Upper lobe of left lung (tissue), 6 donors: ENCODE results near the gene CHAT. TPM values are rescaled to one million over a fixed set of nuclear protein-coding genes. Genes with fewer than 3 reads are reported as not detected.
"Not testable (repeated sequence)": the region's sequence is repeated elsewhere in the genome, so short reads cannot be mapped to it uniquely, and the experiment has no call there.

Source experiments
- ATAC-seq, 2 donors: fragments of 200-7000 bp; cut with Tn5 transposase; one replicate each; pipeline ENCODE4 v1.9.1; 2022; ENCODE audit warnings: mild to moderate bottlenecking in 2 of 2, moderate library complexity in 2 of 2; ENCODE audit not compliant: low FRiP score in 2 of 2
- DNase-seq, 2 donors: peaks; one replicate each; pipeline ENCODE4 v3.0.0-alpha.2; 2019 to 2020
- H3K27ac ChIP-seq, 4 donors: fragments of 200-600 bp; sonication (generic); one replicate each; pipeline ENCODE4 v1.5.1; 2016 to 2019
- H3K27me3 ChIP-seq, 4 donors: fragments of 200-600 bp; sonication (generic); one replicate each; pipeline ENCODE4 v1.5.1; 2017 to 2019
- H3K36me3 ChIP-seq, 4 donors: fragments of 200-600 bp; sonication (generic); one replicate each; pipeline ENCODE4 v1.5.1; 2016 to 2019
- H3K4me1 ChIP-seq, 4 donors: fragments of 200-600 bp; sonication (generic); one replicate each; pipeline ENCODE4 v1.5.1; 2018 to 2019
- H3K4me3 ChIP-seq, 4 donors: fragments of 200-600 bp; sonication (generic); one replicate each; pipeline ENCODE4 v1.5.1; 2017 to 2019; ENCODE audit warnings: mild to moderate bottlenecking in 2 of 4, moderate library complexity in 1 of 4
- H3K9me3 ChIP-seq, 4 donors: fragments of 200-600 bp; sonication (generic); one replicate each; pipeline ENCODE4 v1.5.1; 2018 to 2019
- EP300 ChIP-seq, 4 donors: sonication (generic); formaldehyde crosslinking; IDR thresholded peaks; one replicate each; pipeline ENCODE4 v1.5.1; 2017; ENCODE audit warnings: antibody characterized with exemption in 4 of 4, control low read depth in 2 of 4
- POLR2A ChIP-seq, 4 donors: fragments of 450-650 bp; IDR thresholded peaks; one replicate each; pipeline ENCODE4 v1.5.1; 2016 to 2017; ENCODE audit warnings: antibody characterized with exemption in 4 of 4, mild to moderate bottlenecking in 2 of 4
- POLR2AphosphoS5 ChIP-seq, 2 donors: sonication (generic); formaldehyde crosslinking; IDR thresholded peaks; one replicate each; pipeline ENCODE4 v1.5.1; 2017; ENCODE audit warnings: antibody characterized with exemption in 2 of 2
- WGBS, 2 donors: methylation state at CpG; one replicate each; pipeline ENCODE4 v1.1.5; 2017 to 2018; 5-methylcytosine and 5-hydroxymethylcytosine counted together
- total RNA-seq, 6 donors: library from RNA; depleted of rRNA in 4 of 6; stranded (reverse); fragments of >200 nt in 4 of 6; gene quantifications; one replicate each; pipeline versions ENCODE4 v1.1.0 to v1.2.1, GENCODE V29; 2016 to 2021
- TF ChIP-seq, protein P1 (sequence below), 6 experiments: fragments of 450-650 bp in 4 of 6; fragments of 200-600 bp in 2 of 6; sonication (generic) in 2 of 6; IDR thresholded peaks; one replicate each; pipeline ENCODE4 v1.5.1; 2016 to 2019; ENCODE audit warnings: antibody characterized with exemption in 6 of 6
- donor health status: DM: no; HTN: no; CAD: no; lungs with moderate emphysema.
- donor health status: DM: no; HTN: yes; CAD: no; lungs with severe emphysema.

CHAT gene
- total RNA-seq, 6 donors from 2014 or later = not detected

DNA sequence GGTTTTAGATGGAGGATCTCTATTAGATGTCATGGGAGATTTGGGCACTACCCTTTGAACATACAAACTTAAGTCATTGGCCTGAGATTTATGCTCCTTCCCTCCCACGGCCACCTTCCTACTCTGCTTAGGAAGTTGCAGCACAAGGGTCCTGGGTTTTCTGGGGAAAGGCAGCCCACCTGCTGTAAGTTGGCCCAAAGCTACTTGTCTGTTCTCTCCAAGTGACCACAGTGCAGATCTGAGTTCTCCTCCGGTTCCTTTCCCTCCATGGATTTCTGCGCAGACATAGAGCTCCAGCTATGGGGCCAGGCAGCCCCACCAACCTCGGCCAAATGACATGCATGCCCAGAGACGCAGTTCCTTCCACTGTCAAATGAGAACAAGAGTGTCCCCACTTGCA is 52.8 kb downstream of the CHAT start:
- DNase-seq = no peak
- Histone ChIP-seq H3K4me1 (no peaks in the 10 kb centered on the region), H3K36me3 (no peaks in the 10 kb centered on the region), H3K27me3 (no peaks in the 10 kb centered on the region), H3K27ac (no peak overlapping the region), H3K9me3 (no peaks in the 10 kb centered on the region), H3K4me3 (no peak overlapping the region)
- ATAC-seq = no peak
- TF ChIP-seq EP300 (IDR thresholded peaks at IDR 0.05) = no peak
- TF ChIP-seq POLR2AphosphoS5 (IDR thresholded peaks at IDR 0.05) = no peak
- no peak for TF ChIP-seq POLR2A (IDR thresholded peaks at IDR 0.05)
- TF ChIP-seq, protein P1, sequence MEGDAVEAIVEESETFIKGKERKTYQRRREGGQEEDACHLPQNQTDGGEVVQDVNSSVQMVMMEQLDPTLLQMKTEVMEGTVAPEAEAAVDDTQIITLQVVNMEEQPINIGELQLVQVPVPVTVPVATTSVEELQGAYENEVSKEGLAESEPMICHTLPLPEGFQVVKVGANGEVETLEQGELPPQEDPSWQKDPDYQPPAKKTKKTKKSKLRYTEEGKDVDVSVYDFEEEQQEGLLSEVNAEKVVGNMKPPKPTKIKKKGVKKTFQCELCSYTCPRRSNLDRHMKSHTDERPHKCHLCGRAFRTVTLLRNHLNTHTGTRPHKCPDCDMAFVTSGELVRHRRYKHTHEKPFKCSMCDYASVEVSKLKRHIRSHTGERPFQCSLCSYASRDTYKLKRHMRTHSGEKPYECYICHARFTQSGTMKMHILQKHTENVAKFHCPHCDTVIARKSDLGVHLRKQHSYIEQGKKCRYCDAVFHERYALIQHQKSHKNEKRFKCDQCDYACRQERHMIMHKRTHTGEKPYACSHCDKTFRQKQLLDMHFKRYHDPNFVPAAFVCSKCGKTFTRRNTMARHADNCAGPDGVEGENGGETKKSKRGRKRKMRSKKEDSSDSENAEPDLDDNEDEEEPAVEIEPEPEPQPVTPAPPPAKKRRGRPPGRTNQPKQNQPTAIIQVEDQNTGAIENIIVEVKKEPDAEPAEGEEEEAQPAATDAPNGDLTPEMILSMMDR (IDR thresholded peaks at IDR 0.05) = no peak
- WGBS, 2 donors = 61 to 81% methylated on average over 4 to 5 of the region's 5 CpGs

DNA sequence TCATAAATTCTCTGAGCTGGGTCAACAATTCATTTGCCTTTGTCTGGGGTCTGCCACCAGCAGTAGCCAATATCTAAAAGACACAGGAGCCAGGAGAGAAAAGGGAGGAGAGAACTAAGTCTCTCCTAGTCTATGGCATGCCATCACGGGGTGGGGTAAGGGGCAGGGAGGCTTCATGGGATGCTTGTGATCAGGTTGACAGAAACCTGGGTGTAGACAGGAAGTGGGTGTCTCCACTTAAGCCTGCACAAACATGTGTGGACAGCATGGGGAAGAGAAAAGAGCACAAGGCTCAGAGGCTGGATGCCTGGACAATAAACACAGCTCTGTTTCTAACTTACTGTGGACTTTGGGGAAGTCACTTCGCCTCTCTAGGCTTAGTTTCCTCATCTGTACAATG is 54.2 kb downstream of the CHAT start:
- TF ChIP-seq POLR2A (IDR thresholded peaks at IDR 0.05) (no peak), EP300 (IDR thresholded peaks at IDR 0.05) (no peak), POLR2AphosphoS5 (IDR thresholded peaks at IDR 0.05) (no peak)
- Histone ChIP-seq H3K4me3 (no peak overlapping the region), H3K27me3 (no peaks in the 10 kb centered on the region), H3K27ac (no peak overlapping the region), H3K36me3 (no peaks in the 10 kb centered on the region), H3K9me3 (no peaks in the 10 kb centered on the region), H3K4me1 (no peaks in the 10 kb centered on the region)
- no peak for DNase-seq
- no peak for ATAC-seq
- WGBS, 2 donors = 46 to 93% methylated on average over 2 of the region's 2 CpGs

DNA sequence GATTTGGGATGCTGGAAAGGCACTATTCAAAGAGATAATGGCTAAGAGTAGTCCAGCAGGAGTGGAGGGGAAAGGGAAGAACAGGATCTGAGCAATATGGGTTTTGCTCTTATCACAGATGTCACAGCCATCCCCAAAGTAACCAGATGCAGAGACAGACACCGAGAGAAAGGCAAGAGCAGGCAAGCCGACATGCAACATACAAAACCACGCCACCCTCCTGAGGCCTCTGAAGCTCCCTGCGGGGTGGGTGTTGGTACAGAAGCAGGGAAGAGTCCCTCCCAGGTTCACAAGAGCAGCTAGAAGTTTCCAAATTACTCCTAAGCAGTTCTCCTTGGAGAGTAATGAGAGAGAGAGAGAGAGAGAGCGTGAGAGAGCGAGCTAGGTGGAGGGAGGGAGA is 54.8 kb downstream of the CHAT start:
- no peak for ATAC-seq
- TF ChIP-seq EP300 (IDR thresholded peaks at IDR 0.05) = no peak
- TF ChIP-seq, protein P1 (IDR thresholded peaks at IDR 0.05) = no peak
- no peak for TF ChIP-seq POLR2AphosphoS5 (IDR thresholded peaks at IDR 0.05)
- no peak for TF ChIP-seq POLR2A (IDR thresholded peaks at IDR 0.05)
- Histone ChIP-seq H3K27ac (no peak overlapping the region), H3K36me3 (no peaks in the 10 kb centered on the region), H3K4me1 (no peaks in the 10 kb centered on the region), H3K27me3 (no peaks in the 10 kb centered on the region), H3K9me3 (no peaks in the 10 kb centered on the region), H3K4me3 (no peak overlapping the region)
- WGBS, 2 donors = 64 to 77% methylated on average over 6 of the region's 6 CpGs
- no peak for DNase-seq

DNA sequence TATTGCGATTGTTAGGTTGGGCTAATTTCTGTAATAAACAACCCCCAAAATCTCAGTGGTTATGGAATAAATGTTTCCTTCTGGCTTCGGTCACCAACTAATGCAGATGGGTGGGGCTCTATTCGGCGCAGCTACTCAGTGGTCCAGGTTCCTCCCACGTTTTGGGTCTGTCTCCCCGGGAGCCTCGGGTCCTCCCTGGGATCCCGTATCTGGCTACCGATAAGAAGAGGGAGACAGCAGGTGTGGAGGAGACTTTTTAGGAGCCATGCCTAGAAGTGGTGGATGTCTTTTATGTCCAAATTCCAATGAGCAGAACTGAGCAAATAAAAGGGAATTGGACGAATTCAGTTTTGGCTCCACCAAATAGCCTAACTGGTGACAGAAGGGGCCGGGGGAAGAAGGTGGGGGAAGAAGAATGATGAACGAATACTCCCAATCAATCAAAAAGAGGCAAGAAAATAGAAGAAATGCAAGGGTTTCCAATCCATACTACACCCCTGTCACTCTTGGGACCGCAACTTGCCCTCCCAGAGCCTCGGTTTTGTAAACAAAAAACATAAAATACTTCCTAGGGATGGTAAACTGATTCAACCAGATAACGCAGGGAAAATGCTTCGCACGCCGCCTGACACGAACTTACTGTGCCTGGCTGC is 65.1 kb downstream of the CHAT start:
- peaks cover 0 to 3% (median 0%) of the 10 kb centered on the region in 4 donors for H3K9me3 ChIP-seq
- ATAC-seq (no peak), DNase-seq (no peak)
- H3K27me3 ChIP-seq = peaks cover 0 to 11% (median 2%) of the 10 kb centered on the region in 4 donors
- no peak overlapping the region for H3K27ac ChIP-seq
- TF ChIP-seq POLR2A (IDR thresholded peaks at IDR 0.05) = no peak
- TF ChIP-seq POLR2AphosphoS5 (IDR thresholded peaks at IDR 0.05) = no peak
- no peak for TF ChIP-seq EP300 (IDR thresholded peaks at IDR 0.05)
- TF ChIP-seq, protein P1 (IDR thresholded peaks at IDR 0.05) = no peak
- peaks cover 0 to 7% (median 0%) of the 10 kb centered on the region in 4 donors for H3K4me1 ChIP-seq
- H3K4me3 ChIP-seq = no peak overlapping the region
- WGBS, 2 donors = 16 to 25% methylated on average over 19 of the region's 19 CpGs
- no peaks in the 10 kb centered on the region for H3K36me3 ChIP-seq

DNA sequence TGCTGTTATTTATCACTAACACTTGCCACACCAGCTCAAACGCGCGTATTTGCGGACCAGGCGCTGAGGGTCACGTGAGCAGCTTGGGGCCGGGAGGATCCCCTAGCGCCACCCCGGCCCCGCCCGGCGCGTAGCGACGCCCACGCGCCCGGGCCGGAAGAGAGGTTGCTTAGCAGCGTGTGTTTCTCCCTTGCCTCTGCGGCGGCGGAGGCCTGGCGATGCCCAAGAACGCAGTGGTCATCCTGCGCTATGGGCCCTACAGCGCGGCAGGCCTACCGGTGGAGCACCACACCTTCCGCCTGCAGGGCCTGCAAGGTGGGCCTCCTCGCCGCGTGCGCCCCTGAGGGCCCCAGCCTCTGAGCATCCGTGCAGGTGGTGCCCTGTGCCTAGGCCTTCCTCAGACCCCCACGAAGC is 65.7 kb downstream of the CHAT start, which contains the start of gene C10orf53:
Gene C10orf53 (plus strand): TSS at position 172 of the 414 bp plus-strand sequence. CDS start 47 bp downstream, at position 219.
- Histone ChIP-seq H3K36me3 (no peaks in the 10 kb centered on the region), H3K4me3 (no peak within 1 kb of the TSS), H3K4me1 (peaks cover 0 to 7% (median 0%) of the 10 kb centered on the region in 4 donors), H3K9me3 (peaks cover 0 to 3% (median 0%) of the 10 kb centered on the region in 4 donors), H3K27me3 (peaks cover 0 to 11% (median 2%) of the 10 kb centered on the region in 4 donors), H3K27ac (no peak within 1 kb of the TSS)
- DNase-seq (peak in 1 of 2 donors; percentile 87), ATAC-seq (peak; percentile 26 to 63)
- 13 to 60% methylated on average over 1 to 32 of the region's 36 CpGs for WGBS, 2 donors
- TF ChIP-seq POLR2AphosphoS5 (IDR thresholded peaks at IDR 0.05) = no peak
- no peak for TF ChIP-seq EP300 (IDR thresholded peaks at IDR 0.05)
- TF ChIP-seq, protein P1 (IDR thresholded peaks at IDR 0.05) = no peak
- TF ChIP-seq POLR2A (IDR thresholded peaks at IDR 0.05) = no peak

DNA sequence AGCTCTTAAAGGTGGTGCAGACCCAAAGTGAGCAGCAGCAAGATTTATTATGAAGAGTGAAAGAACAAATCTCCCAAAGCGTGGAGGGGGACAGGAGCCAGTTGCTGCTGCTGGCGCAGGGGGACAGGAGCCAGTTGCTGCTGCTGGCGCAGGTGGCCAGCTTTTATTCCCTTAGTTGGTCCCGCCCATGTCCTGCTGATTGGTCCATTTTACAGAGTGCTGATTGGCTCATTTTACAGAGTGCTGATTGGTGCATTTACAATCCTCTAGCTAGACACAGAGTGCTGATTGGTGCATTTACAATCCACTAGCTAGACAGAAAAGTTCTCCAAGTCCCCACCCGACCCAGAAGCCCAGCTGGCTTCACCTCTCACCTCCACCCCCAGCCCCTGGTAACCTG is 68.6 kb downstream of the CHAT start:
- H3K27ac ChIP-seq, DNase-seq, H3K36me3 ChIP-seq, ATAC-seq, H3K9me3 ChIP-seq, H3K4me3 ChIP-seq, H3K4me1 ChIP-seq: not testable (repeated sequence)
- H3K27me3 ChIP-seq = peaks cover 0 to 11% (median 2%) of the 10 kb centered on the region in 4 donors
- 82% methylated on average over 1 to 5 of the region's 5 CpGs for WGBS, 2 donors
